OCI-LY3 (cell line): Measurements from ENCODE around the gene VNN1.
A peak's percentile ranks its signal among the peaks of the same experiment; 100 is the strongest.

ENCODE experiments used
- H2AFZ ChIP-seq: fragments of 200-600, 300-600 bp; shearing (Covaris generic); 2 replicates; pipeline ENCODE4 v1.6.0; 2014; ENCODE audit warnings: antibody characterized with exemption, low read depth, low read length
- H3K27ac ChIP-seq: fragments of 200-600, 300-600 bp; sonication (generic); 2 replicates; pipeline ENCODE4 v1.5.1; 2014; ENCODE audit warnings: mild to moderate bottlenecking, low read length, moderate library complexity, mixed read lengths
- H3K27me3 ChIP-seq: fragments of 200-600, 300-600 bp; sonication (generic); 2 replicates; pipeline ENCODE4 v1.6.1; 2014; ENCODE audit warnings: low read depth, low read length, mixed read lengths
- H3K36me3 ChIP-seq: fragments of 200-600, 300-600 bp; sonication (generic); replicated peaks from 2 replicates; pipeline ENCODE3; 2014; ENCODE audit warnings: low read depth, low read length, mixed read lengths
- H3K4me1 ChIP-seq: fragments of 300-600, 200-600 bp; sonication (generic); 2 replicates; pipeline ENCODE4 v1.6.1; 2014; ENCODE audit warnings: low read length, mixed read lengths
- H3K4me2 ChIP-seq: fragments of 200-600, 300-600 bp; sonication (generic); 2 replicates; pipeline ENCODE4 v1.6.1; 2014; ENCODE audit warnings: low read length, mixed read lengths
- H3K4me3 ChIP-seq: fragments of 300-600, 200-600 bp; sonication (generic); 2 replicates; pipeline ENCODE4 v1.5.1; 2014; ENCODE audit warnings: antibody characterized with exemption, mild to moderate bottlenecking, low read length, moderate library complexity
- H3K79me2 ChIP-seq: fragments of 300-600, 200-600 bp; shearing (Covaris generic); 2 replicates; pipeline ENCODE4 v1.6.1; 2014; ENCODE audit warnings: mild to moderate bottlenecking, low read length, mixed read lengths
- H3K9ac ChIP-seq: fragments of 300-600, 200-600 bp; shearing (Covaris generic); 2 replicates; pipeline ENCODE4 v1.6.0; 2014; ENCODE audit warnings: mild to moderate bottlenecking, low read length, moderate library complexity
- H3K9me3 ChIP-seq: fragments of 200-600, 300-600 bp; shearing (Covaris generic); 2 replicates; pipeline ENCODE4 v1.6.1; 2014; ENCODE audit warnings: low read length, mixed read lengths; ENCODE audit not compliant: insufficient read depth
- H4K20me1 ChIP-seq: fragments of 200-600, 300-600 bp; sonication (generic); 2 replicates; pipeline ENCODE4 v1.6.1; 2016; ENCODE audit warnings: low read length, mixed read lengths; ENCODE audit not compliant: insufficient read depth
- CTCF ChIP-seq: fragments of 200-600, 300-600 bp; sonication (generic); IDR thresholded peaks from 2 replicates; pipeline ENCODE4 v1.5.1; 2014; ENCODE audit warnings: antibody characterized with exemption, low read length, low read depth
- EZH2phosphoT487 ChIP-seq: fragments of 200-600 bp; shearing (Covaris generic); IDR thresholded peaks from 2 replicates; pipeline ENCODE4 v1.6.1; 2018; ENCODE audit warnings: antibody characterized with exemption, mixed run types, low read depth

VNN1 gene

GRCh38 chr6:132726608-132726975 is 12.7 kb upstream of the VNN1 start:
- H3K79me2 ChIP-seq, result no peaks in the 10 kb centered on the region
- H4K20me1 ChIP-seq, result no peaks in the 10 kb centered on the region
- no peaks in the 10 kb centered on the region for H3K36me3 ChIP-seq
- no peak overlapping the region for H3K9ac ChIP-seq
- no peak overlapping the region for H3K27ac ChIP-seq
- H3K27me3 ChIP-seq, result no peaks in the 10 kb centered on the region
- H3K4me1 ChIP-seq, result peaks cover 18% of the 10 kb centered on the region
- H3K4me2 ChIP-seq, result peak overlapping the region; percentile 56
- no peaks in the 10 kb centered on the region for H3K9me3 ChIP-seq
- no peak for TF ChIP-seq EZH2phosphoT487
- no peak for TF ChIP-seq CTCF
- H2AFZ ChIP-seq, result no peak overlapping the region
- peak overlapping the region; percentile 31; the same call in 1 of the 2 replicates for H3K4me3 ChIP-seq

GRCh38 chr6:132725947-132726607 is 12.2 kb upstream of the VNN1 start:
- H3K27ac ChIP-seq, result peak overlapping the region; percentile 3; the same call in 1 of the 2 replicates
- H3K4me1 ChIP-seq, result peaks cover 18% of the 10 kb centered on the region
- no peaks in the 10 kb centered on the region for H3K27me3 ChIP-seq
- no peaks in the 10 kb centered on the region for H3K36me3 ChIP-seq
- no peaks in the 10 kb centered on the region for H3K9me3 ChIP-seq
- TF ChIP-seq EZH2phosphoT487, result no peak
- TF ChIP-seq CTCF, result no peak
- H3K9ac ChIP-seq, result no peak overlapping the region
- H4K20me1 ChIP-seq, result no peaks in the 10 kb centered on the region
- peak overlapping the region; percentile 31; the same call in 1 of the 2 replicates for H3K4me3 ChIP-seq
- H3K79me2 ChIP-seq, result no peaks in the 10 kb centered on the region
- peak overlapping the region; percentile 56 for H3K4me2 ChIP-seq
- no peak overlapping the region for H2AFZ ChIP-seq

- no peaks in the 10 kb centered on the region for H3K36me3 ChIP-seq
- peak overlapping the region; percentile 56 for H3K4me2 ChIP-seq
- no peaks in the 10 kb centered on the region for H4K20me1 ChIP-seq
- H3K9me3 ChIP-seq, result no peaks in the 10 kb centered on the region
- no peak overlapping the region for H3K9ac ChIP-seq
- no peak for TF ChIP-seq EZH2phosphoT487
- TF ChIP-seq CTCF, result no peak
- H3K4me3 ChIP-seq, result peak overlapping the region; percentile 31; the same call in 1 of the 2 replicates
- H3K4me1 ChIP-seq, result peaks cover 18% of the 10 kb centered on the region
- H2AFZ ChIP-seq, result no peak overlapping the region
- no peaks in the 10 kb centered on the region for H3K27me3 ChIP-seq
- H3K27ac ChIP-seq, result no peak overlapping the region; the same call in 1 of the 2 replicates
- no peaks in the 10 kb centered on the region for H3K79me2 ChIP-seq
Observed at GRCh38 chr6:132725471-132725870, 11.6 kb upstream of the VNN1 start.

- Histone ChIP-seq H3K27me3 (no peaks in the 10 kb centered on the region), H3K4me3 (no peak overlapping the region), H3K4me2 (no peak overlapping the region), H3K9me3 (no peaks in the 10 kb centered on the region), H3K79me2 (no peaks in the 10 kb centered on the region), H3K27ac (no peak overlapping the region), H3K9ac (no peak overlapping the region), H4K20me1 (no peaks in the 10 kb centered on the region), H2AFZ (no peak overlapping the region), H3K36me3 (no peaks in the 10 kb centered on the region), H3K4me1 (no peaks in the 10 kb centered on the region)
- TF ChIP-seq CTCF, result no peak
- TF ChIP-seq EZH2phosphoT487, result no peak
Observed at GRCh38 chr6:132719736-132720448, 6.0 kb upstream of the VNN1 start.
